Astrocyte (in vitro differentiated cells and primary cell): ENCODE results near the gene THTPA. TPM values are rescaled to one million over a fixed set of nuclear protein-coding genes. Genes with fewer than 3 reads are reported as not detected.
A peak's percentile ranks its signal among the peaks of the same experiment; 100 is the strongest.
"Not testable (repeated sequence)": the region's sequence is repeated elsewhere in the genome, so short reads cannot be mapped to it uniquely, and the experiment has no call there.

Source experiments
- DNase-seq: peaks from one replicate; pipeline ENCODE4 v3.0.0-alpha.2; 2010; ENCODE audit warnings: low read depth
- FAIRE-seq: peaks from 2 replicates; lab custom pipeline; 2011; peaks lifted over from hg19 to GRCh38; lab: Jason Lieb, UNC
- H2AFZ ChIP-seq: 2 replicates; pipeline ENCODE4 v1.6.0; 2012; ENCODE audit warnings: low read depth, low read length, inconsistent platforms
- H3K27ac ChIP-seq: 2 replicates; pipeline ENCODE4 v1.5.1; 2011; ENCODE audit warnings: low read depth, low read length, inconsistent platforms
- H3K27me3 ChIP-seq: 2 replicates; pipeline ENCODE4 v1.6.0; 2011; ENCODE audit warnings: low read length, inconsistent platforms; ENCODE audit not compliant: insufficient read depth
- H3K36me3 ChIP-seq: 2 replicates; pipeline ENCODE4 v1.5.1; 2011; ENCODE audit warnings: low read length, inconsistent platforms; ENCODE audit not compliant: insufficient read depth
- H3K4me1 ChIP-seq: 2 replicates; pipeline ENCODE4 v1.5.1; 2011; ENCODE audit warnings: low read length, inconsistent platforms; ENCODE audit not compliant: insufficient read depth
- H3K4me2 ChIP-seq: 2 replicates; pipeline ENCODE4 v1.6.0; 2012; ENCODE audit warnings: low read length, inconsistent platforms
- H3K4me3 ChIP-seq: 2 replicates; pipeline ENCODE4 v1.5.1; 2011; ENCODE audit warnings: low read depth, mild to moderate bottlenecking, low read length, inconsistent platforms; ENCODE audit not compliant: insufficient read depth
- H3K79me2 ChIP-seq: 2 replicates; pipeline ENCODE4 v1.6.0; 2012; ENCODE audit warnings: mild to moderate bottlenecking, low read length, inconsistent platforms; ENCODE audit not compliant: insufficient read depth
- H3K9ac ChIP-seq: 2 replicates; pipeline ENCODE4 v1.6.0; 2012; ENCODE audit warnings: mild to moderate bottlenecking, low read length, inconsistent platforms
- H3K9me3 ChIP-seq: 2 replicates; pipeline ENCODE4 v1.5.1; 2012; ENCODE audit warnings: low read depth, mild to moderate bottlenecking, low read length, inconsistent platforms; ENCODE audit not compliant: insufficient read depth
- H4K20me1 ChIP-seq: 2 replicates; pipeline ENCODE4 v1.6.0; 2012; ENCODE audit warnings: low read length, inconsistent platforms; ENCODE audit not compliant: insufficient read depth
- H3K27ac Mint-ChIP-seq: one replicate; pipeline ENCODE4 v1.8.0; 2021; ENCODE audit warnings: mild to moderate bottlenecking, mixed read lengths; ENCODE audit not compliant: unreplicated experiment
- H3K27me3 Mint-ChIP-seq: one replicate; pipeline ENCODE4 v1.8.0; 2021; ENCODE audit warnings: low read depth, mixed read lengths; ENCODE audit not compliant: unreplicated experiment
- H3K36me3 Mint-ChIP-seq: one replicate; pipeline ENCODE4 v1.8.0; 2021; ENCODE audit warnings: low read depth, mixed read lengths; ENCODE audit not compliant: unreplicated experiment
- H3K4me1 Mint-ChIP-seq: one replicate; pipeline ENCODE4 v1.8.0; 2021; ENCODE audit warnings: low read depth, mixed read lengths; ENCODE audit not compliant: unreplicated experiment
- H3K4me3 Mint-ChIP-seq: one replicate; pipeline ENCODE4 v1.8.0; 2021; ENCODE audit warnings: mild to moderate bottlenecking, moderate library complexity, mixed read lengths; ENCODE audit not compliant: unreplicated experiment
- H3K9me3 Mint-ChIP-seq: one replicate; pipeline ENCODE4 v1.8.0; 2021; ENCODE audit warnings: mild to moderate bottlenecking, mixed read lengths; ENCODE audit not compliant: unreplicated experiment
- EZH2 ChIP-seq: IDR thresholded peaks from 2 replicates; pipeline ENCODE4 v1.6.1; 2012; ENCODE audit warnings: mild to moderate bottlenecking, low read length, inconsistent platforms; ENCODE audit not compliant: insufficient read depth
- total RNA-seq: library from RNA; stranded (reverse); gene quantifications from 2 replicates; pipeline ENCODE4 v1.2.1, GENCODE V29; 2021
- TF ChIP-seq, protein P1 (sequence below): IDR thresholded peaks from 2 replicates; pipeline ENCODE4 v1.5.1; 2011; ENCODE audit warnings: low read depth, mild to moderate bottlenecking, inconsistent platforms, low read length, moderate library complexity; ENCODE audit not compliant: insufficient read depth

THTPA gene
- total RNA-seq, 1 donor from 2014 or later: 8.1 TPM

DNA sequence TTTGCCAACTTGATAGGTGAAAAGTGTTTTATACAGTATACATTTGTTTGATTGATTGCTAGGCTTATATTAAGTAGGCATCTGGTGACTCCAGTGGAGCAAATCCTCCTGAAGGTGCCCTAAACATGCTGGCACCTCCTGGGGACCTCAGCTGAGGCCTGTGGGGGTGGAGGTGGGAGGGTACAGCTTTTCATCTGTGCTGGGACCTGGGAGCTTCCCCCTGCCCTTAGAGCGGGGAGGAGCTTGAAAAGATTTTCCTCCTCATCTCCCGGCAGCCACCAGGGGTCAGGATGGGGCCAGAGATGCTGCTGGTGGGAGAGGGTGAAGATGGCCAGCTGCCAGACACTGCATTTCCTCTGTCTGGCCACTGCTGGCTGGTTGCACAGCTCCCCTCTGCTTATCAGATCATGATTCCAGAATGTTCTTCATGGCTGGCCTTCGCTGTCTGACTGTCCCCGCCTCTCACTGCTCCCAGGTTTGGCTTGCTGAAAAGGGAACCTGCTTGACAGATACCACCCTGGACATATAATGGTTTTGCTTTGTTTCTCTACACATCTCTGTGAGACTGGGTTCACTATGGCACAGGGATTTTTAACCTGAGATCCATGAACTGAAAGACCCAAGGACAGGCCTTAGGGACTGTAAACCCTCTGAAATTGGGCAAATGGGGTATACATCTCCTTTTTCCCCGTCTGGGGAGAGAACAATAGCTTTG, 33.0 kb downstream of the THTPA start:
- Histone ChIP-seq H3K36me3 (no peaks in the 10 kb centered on the region), H3K9ac (no peak overlapping the region), H3K9me3 (no peaks in the 10 kb centered on the region), H2AFZ (peak overlapping the region; percentile 53), H3K27ac (no peak overlapping the region), H3K4me2 (peak overlapping the region; percentile 33), H3K4me1 (no peaks in the 10 kb centered on the region), H4K20me1 (no peaks in the 10 kb centered on the region), H3K27me3 (no peaks in the 10 kb centered on the region), H3K4me3 (no peak overlapping the region), H3K79me2 (no peaks in the 10 kb centered on the region)
- H3K27me3 Mint-ChIP-seq: peaks cover 12% of the 10 kb centered on the region
- no peak overlapping the region for H3K4me3 Mint-ChIP-seq
- H3K27ac Mint-ChIP-seq: peak overlapping the region; percentile 13
- FAIRE-seq (peak; percentile 17), DNase-seq (peak; percentile 71)
- peaks cover 2% of the 10 kb centered on the region for H3K4me1 Mint-ChIP-seq
- peaks cover 2% of the 10 kb centered on the region for H3K9me3 Mint-ChIP-seq
- no peaks in the 10 kb centered on the region for H3K36me3 Mint-ChIP-seq
- TF ChIP-seq, protein P1, sequence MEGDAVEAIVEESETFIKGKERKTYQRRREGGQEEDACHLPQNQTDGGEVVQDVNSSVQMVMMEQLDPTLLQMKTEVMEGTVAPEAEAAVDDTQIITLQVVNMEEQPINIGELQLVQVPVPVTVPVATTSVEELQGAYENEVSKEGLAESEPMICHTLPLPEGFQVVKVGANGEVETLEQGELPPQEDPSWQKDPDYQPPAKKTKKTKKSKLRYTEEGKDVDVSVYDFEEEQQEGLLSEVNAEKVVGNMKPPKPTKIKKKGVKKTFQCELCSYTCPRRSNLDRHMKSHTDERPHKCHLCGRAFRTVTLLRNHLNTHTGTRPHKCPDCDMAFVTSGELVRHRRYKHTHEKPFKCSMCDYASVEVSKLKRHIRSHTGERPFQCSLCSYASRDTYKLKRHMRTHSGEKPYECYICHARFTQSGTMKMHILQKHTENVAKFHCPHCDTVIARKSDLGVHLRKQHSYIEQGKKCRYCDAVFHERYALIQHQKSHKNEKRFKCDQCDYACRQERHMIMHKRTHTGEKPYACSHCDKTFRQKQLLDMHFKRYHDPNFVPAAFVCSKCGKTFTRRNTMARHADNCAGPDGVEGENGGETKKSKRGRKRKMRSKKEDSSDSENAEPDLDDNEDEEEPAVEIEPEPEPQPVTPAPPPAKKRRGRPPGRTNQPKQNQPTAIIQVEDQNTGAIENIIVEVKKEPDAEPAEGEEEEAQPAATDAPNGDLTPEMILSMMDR: peak; percentile 60
- TF ChIP-seq EZH2: no peak

DNA sequence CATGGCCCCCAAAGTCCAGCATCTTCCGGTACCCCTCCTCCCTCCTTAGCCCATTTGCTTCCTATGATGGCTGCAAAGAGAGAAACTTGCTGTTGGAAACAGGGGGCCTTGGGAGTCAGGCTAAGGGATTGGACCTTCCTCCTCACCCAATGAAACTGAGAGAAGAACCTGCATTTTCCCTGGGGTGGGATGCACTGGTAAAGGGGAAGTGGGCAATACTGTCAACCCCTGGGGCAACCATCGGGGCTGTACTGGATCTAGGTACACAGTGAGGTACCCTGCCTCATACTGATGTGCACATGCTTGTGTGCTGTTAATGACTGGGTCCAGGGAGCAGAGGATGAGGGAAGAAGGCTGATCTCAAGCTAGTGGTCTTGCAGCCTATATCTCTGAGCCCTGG, 33.5 kb downstream of the THTPA start:
- H2AFZ ChIP-seq: no peak overlapping the region
- TF ChIP-seq, protein P1: no peak
- no peak for TF ChIP-seq EZH2
- no peaks in the 10 kb centered on the region for H3K4me1 ChIP-seq
- H3K27ac Mint-ChIP-seq: no peak overlapping the region
- H4K20me1 ChIP-seq: no peaks in the 10 kb centered on the region
- no peak overlapping the region for H3K4me3 ChIP-seq
- no peaks in the 10 kb centered on the region for H3K36me3 ChIP-seq
- FAIRE-seq: no peak
- no peak overlapping the region for H3K4me3 Mint-ChIP-seq
- no peak overlapping the region for H3K9ac ChIP-seq
- H3K36me3 Mint-ChIP-seq: no peaks in the 10 kb centered on the region
- H3K79me2 ChIP-seq: no peaks in the 10 kb centered on the region
- H3K9me3 ChIP-seq: no peaks in the 10 kb centered on the region
- H3K4me2 ChIP-seq: no peak overlapping the region
- no peaks in the 10 kb centered on the region for H3K27me3 ChIP-seq
- H3K4me1 Mint-ChIP-seq: peaks cover 2% of the 10 kb centered on the region
- DNase-seq: no peak
- no peak overlapping the region for H3K27ac ChIP-seq
- peaks cover 2% of the 10 kb centered on the region for H3K9me3 Mint-ChIP-seq
- peaks cover 14% of the 10 kb centered on the region for H3K27me3 Mint-ChIP-seq

DNA sequence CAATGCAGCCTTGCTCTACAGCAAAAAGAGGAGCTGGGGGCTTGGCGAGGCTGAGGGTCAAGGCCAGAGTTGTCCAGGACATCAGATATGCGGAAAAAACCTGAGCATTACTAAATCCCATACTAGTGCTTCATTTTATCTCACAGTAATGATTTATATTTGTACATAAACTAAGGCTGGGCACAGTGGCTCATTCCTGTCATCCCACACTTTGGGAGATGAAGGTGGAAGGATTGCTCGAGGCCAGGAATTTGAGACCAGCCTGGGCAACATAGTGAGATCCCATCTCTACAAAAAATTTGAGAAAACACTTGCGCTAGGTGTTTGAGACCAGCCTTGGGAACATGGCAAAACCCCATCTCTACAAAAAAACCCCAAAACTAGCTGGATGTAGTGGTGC, 34.1 kb downstream of the THTPA start:
- H3K27me3 Mint-ChIP-seq: peaks cover 16% of the 10 kb centered on the region
- no peak overlapping the region for H3K9ac ChIP-seq
- H3K79me2 ChIP-seq: no peaks in the 10 kb centered on the region
- H3K27me3 ChIP-seq: no peaks in the 10 kb centered on the region
- H3K9me3 ChIP-seq: no peaks in the 10 kb centered on the region
- no peak overlapping the region for H3K27ac ChIP-seq
- no peak overlapping the region for H3K4me2 ChIP-seq
- H3K4me1 Mint-ChIP-seq: peaks cover 2% of the 10 kb centered on the region
- DNase-seq (no peak), FAIRE-seq (no peak)
- H3K9me3 Mint-ChIP-seq: peaks cover 2% of the 10 kb centered on the region
- no peak overlapping the region for H3K4me3 ChIP-seq
- H3K4me3 Mint-ChIP-seq: no peak overlapping the region
- TF ChIP-seq, protein P1: no peak
- no peak for TF ChIP-seq EZH2
- H3K36me3 Mint-ChIP-seq: no peaks in the 10 kb centered on the region
- H3K27ac Mint-ChIP-seq: no peak overlapping the region
- H3K36me3 ChIP-seq: no peaks in the 10 kb centered on the region
- H3K4me1 ChIP-seq: no peaks in the 10 kb centered on the region
- H4K20me1 ChIP-seq: no peaks in the 10 kb centered on the region
- no peak overlapping the region for H2AFZ ChIP-seq

DNA sequence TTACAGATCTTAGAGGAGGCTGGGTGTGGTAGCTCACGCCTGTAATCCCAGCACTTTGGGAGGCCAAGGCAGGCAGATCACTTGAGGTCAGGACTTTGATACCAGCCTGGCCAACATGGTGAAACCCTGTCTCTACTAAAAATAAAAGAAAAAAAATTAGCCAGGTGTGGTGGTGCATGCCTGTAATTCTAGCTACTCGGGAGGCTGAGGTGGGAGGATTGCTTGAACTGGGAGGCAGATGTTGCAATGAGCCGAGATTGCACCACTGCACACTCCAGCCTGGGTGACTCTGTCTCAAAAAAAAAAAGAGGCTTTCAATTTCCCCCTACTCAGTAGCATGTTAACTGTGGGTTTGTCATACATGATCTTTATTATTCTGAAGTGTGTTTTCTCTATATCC, 38.1 kb downstream of the THTPA start:
- not testable (repeated sequence) for DNase-seq, H3K4me3 ChIP-seq, H3K36me3 Mint-ChIP-seq, H3K4me3 Mint-ChIP-seq, H3K4me1 Mint-ChIP-seq, H2AFZ ChIP-seq, H3K9me3 Mint-ChIP-seq, H3K4me1 ChIP-seq, H3K27ac ChIP-seq, H3K27me3 Mint-ChIP-seq, H3K9me3 ChIP-seq, H3K36me3 ChIP-seq, H3K4me2 ChIP-seq, H3K27ac Mint-ChIP-seq, H3K79me2 ChIP-seq, H3K9ac ChIP-seq, FAIRE-seq, H3K27me3 ChIP-seq, H4K20me1 ChIP-seq
